NCI-H345 (cell line): ENCODE measurements around the gene HDGFL2.

Experiments
- DNase-seq: peaks from one replicate; lab custom pipeline; 2025; lab: John Stamatoyannopoulos, UW

Gene HDGFL2

DNA sequence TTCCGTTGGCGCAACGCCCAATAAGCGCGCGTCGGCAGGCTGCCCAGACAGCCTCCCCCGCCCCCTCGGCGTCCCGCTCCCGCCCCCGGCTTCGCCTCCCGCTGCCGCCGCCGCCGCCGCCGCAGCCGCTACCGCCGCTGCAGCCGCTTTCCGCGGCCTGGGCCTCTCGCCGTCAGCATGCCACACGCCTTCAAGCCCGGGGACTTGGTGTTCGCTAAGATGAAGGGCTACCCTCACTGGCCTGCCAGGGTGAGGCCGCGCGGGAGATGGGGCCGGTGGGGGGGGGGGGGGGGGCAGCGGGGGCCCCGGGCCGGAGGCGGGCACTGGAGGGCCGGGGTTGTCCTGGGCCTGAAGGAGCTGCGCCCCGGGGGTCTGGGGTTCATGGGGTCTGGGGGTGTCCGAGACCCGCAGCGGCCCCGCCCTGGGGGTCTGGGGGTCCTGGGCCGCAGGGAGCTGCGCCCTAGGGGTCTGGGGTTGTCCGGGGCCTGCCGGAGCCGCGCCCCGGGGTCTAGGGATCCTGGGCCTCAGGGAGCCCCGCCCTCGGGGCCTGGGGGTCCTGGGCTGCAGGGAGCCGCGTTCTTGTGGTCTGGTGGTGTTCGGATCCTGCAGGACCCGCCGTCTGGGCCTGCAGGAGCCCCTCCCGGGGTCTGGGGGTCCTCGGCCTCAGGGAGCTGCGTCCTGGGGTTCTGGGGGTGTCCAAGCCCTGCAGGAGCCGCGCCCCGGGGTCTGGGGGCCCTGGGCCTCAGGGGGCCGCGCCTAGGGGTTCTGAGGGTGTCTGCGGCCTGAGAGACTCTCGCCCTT, at the start of gene HDGFL2:
Gene HDGFL2 (plus strand): TSS at position 124 of the 801 bp plus-strand sequence. CDS start 54 bp downstream, at position 178.
- DNase-seq, result no peak

DNA sequence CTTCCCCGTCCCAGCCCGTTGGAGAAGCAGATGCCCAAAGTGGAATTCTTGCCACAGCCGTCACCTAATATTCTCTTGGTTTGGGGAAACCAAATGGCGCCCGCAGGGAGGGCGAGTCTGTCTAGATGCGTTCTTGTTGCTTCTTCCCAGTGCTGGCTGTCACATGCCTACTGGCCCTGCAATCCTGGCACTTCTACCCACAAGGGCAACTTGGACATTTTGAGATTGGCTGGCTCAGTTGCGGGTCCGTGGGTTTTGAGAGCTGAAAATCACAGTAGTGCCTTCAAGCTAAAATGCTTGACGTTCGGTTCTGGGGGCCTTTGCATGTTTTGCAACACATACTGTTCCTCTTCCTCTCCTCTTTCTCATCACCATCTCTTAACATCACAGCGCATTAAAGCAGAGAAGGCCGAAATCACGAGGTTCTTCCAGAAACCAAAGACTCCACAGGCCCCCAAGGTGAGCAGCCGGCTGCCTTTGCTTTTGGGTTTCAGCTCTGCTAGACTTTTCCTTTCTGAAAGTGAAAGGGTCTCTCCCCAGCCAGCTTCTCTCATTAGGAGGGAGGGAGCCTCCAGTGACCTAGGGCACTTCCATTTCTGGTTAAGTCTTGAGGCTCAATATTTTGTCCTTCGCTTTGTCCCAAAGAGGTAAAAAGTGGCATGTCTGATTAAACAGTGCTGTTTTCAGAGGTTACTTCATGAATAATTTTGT, 48.5 kb upstream of the HDGFL2 start:
- no peak for DNase-seq

DNA sequence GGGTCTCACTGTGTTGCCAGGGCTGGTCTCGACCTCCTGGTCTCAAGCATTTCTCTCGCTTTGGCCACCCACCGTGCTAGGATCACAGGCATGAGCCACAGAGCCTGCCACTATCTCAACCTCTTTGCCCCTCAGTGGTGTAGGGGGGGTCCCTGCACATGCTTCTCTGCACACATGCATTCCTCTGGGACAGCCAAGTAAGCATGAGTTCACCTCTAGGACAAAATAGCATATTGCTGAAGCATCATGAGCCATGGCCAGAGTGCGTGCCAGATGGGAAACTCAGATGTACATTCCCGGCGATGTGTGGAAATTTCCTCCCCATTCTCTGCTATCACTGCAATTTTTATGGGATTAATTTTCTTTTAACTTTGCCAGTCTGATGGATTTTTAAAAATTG, 46.6 kb upstream of the HDGFL2 start:
- DNase-seq, result no peak

DNA sequence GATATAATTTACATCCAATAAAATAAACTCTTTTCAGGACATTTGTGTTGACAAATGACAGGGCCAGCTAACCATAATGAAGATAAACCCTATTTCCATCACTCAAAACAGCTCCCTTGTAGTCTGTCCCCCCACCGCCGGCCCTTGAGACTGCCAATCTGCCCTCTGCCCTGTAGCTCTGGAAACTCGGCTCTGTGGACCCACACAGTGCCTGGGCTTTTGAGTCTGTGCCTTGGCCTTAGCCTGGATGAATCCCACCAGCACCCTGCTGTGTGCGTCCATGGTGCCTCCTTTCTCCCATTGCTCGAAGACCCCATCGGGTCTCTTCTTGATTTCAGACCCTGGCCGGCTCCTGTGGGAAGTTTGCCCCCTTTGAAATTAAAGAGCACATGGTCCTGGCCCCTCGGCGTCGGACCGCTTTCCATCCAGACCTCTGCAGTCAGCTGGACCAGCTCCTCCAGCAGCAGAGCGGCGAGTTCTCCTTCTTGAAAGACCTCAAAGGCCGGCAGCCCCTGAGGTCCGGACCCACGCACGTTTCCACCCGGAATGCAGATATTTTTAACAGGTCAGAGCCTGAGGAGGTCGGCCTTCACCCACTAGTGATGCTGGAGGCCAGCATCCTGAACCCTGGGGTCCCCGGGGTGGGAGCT, 43.6 kb upstream of the HDGFL2 start:
- DNase-seq, result no peak

DNA sequence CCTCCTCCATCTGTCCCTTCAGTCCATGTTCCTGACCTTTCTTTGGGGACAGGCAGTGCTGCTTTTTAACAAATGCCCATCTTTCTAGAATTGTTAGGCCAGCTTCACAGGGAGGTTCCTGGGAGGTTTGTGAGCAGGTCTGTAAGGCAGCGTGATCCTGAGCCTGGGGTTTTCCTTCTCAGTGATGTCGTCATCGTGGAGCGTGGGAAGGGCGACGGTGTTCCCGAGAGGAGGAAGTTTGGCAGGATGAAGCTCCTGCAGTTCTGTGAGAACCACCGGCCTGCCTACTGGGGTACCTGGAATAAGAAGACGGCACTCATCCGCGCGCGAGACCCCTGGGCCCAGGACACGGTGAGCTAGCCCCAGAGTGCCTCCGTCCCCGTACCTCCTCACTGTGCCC, 42.8 kb upstream of the HDGFL2 start:
- DNase-seq, result no peak

DNA sequence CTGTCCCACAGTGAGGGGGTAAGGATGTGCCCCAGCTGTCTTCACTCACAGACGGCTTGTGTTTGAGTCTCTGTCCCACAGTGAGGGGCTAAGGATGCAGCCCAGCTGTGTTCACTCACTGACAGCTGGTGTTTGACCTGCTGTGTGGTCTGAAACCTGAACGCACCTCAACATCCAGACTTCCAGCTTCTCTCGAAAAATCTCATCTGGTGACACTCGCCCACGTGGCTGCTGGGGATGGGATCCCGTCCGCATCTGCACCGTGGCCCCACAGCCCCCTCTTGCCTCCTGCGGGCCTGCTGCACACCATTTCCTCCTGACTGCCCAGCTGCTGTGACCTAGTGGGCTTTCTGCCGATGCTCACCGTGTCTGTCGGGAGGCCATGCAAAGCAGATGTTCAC, 42.3 kb upstream of the HDGFL2 start:
- no peak for DNase-seq

DNA sequence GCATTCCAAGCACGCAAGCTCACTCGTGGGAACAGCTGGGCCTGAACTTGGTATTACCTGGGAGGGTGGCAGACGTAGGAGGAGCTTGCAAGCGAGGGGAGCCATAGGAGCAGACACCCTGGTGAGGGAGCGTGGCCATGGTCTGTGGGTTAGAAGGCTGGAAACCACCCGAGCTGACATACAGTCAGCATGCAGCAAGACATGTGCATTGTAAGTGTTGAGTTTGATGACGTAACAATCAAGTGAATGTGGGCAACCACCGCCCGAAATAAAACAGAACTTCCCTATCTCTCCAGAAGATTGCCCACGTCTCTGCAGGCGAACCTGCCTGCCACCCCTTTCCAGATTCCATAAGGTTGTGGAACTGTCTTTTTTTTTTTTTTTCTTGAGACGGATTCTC, 41.3 kb upstream of the HDGFL2 start:
- no peak for DNase-seq

DNA sequence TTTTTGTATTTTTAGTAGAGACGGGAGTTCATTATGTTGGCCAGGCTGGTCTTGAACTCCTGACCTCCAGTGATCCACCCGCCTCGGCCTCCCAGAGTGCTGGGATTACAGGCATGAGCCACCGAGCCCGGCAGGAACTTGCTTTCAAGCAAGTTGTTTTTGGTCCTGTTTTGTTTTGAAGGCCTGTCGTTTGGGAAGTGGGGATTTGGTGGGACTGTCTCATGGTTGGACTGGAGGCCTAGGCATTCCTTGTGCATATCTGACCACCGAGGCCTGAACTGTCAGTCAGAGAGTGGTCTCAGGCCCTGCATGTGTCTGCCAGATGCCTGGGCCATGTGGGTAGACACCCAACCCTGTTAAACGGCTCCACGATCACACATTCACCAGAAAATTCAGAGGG, 40.8 kb upstream of the HDGFL2 start:
- DNase-seq, result no peak

DNA sequence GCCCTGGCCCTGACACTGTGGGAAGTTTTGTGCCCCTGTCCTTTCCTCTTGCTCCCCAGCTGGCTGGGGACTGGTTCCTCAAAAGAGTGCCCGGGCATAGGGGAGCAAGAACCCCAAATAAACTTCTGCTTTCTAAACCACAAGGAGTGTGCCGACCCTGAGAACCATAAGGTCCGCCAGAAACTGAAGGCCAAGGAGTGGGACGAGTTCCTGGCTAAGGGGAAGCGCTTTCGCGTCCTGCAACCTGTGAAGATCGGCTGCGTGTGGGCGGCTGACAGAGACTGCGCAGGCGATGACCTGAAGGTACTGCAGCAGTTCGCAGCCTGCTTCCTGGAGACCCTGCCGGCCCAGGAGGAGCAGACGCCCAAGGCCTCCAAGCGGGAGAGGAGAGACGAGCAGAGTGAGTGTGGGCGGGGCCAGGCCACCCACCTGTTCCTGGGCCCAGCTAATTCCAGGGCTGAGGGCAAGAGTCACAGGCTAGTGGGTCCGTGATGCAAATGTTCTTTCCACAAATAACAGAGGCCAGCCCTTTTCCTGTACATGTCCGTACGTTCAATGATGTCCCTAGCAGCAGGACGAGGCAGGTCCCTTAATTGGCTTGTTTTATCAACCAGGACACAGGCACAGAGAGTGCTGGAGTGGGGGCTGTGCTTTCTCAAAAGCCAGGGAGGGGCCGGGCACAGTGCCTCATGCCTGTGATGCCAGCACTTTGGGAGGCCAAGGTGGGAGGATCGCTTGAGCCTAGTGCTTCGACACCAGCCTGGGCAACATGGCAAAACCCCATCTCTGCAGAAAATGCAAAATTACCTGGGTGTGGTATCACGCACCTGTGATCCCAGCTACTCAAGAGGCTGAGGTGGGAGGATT, 40.1 kb upstream of the HDGFL2 start:
- DNase-seq, result no peak

DNA sequence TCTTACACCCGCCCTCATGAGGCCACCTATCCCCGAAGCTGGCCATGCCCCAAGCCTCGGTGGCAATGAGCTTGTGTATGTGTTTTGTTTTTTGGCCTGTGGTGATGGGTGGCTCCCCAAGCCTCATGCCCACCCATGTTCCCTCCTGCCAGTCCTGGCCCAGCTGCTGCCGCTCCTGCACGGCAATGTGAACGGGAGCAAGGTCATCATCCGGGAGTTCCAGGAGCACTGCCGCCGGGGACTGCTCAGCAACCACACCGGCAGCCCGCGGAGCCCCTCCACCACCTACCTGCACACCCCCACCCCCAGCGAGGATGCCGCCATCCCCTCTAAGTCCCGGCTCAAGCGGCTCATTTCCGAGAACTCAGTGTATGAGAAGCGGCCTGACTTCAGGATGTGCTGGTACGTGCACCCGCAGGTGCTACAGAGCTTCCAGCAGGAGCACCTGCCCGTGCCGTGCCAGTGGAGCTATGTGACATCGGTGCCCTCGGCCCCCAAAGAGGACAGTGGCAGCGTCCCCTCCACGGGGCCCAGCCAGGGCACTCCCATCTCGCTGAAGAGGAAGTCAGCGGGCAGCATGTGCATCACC, 39.1 kb upstream of the HDGFL2 start:
- DNase-seq, result no peak

DNA sequence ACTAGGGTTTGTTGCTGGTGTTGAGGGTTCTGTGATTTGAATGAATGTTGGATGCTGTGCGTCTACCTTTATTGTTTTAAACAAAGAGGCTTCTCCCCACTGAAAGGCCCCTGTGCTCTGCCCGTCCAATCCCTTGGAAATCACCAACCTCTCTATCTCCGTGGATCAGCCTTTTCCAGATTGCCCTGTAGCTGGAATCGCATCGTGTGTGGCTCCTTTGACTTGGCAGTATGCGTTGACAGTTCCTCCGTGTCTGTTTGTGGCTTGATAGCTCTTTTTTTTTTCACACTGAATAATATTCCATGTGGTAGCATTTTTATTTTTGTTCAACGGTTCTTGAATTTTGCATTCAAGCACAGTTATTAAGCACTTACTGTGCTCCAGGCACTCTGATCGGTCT, 37.7 kb upstream of the HDGFL2 start:
- DNase-seq, result no peak

DNA sequence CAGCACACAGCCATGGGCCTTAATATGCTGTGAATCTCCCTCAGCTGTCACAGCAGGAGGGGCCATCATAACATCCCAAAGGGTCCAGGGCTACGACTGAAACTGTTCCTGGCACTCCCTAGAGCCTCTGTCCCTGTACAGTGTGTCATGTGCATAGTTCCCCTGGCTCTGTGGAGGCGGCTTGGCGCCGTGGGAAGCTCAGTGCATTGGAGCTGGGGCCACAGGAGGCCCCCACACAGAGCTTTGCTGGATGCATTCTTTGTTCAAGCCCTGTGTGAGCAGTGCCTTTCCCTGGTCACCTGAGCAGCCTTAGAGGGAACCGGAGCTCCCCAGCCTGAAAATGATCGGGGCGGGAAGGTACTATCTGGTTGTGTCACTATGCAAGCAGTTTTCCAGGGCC, 35.9 kb upstream of the HDGFL2 start:
- DNase-seq, result no peak

DNA sequence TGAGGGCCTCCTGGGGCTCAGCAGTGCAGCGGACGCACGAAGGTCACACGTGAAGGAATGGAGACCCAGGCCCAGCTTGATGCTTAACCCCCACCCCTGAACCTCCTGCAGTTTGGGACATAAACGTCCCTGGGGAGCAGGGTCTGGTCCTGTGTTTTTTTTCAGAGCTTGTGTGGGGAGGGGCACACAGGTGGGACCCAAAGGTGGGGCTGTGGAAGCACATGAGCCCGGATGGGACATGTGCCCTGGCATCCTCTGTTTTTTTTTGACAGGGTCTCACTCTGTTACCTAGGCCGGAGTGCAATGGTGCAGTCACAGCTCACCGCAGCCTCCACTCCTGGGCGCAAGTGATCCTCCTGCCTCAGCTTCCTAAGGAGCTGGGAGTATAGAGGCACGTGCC, 35.0 kb upstream of the HDGFL2 start:
- DNase-seq, result no peak

DNA sequence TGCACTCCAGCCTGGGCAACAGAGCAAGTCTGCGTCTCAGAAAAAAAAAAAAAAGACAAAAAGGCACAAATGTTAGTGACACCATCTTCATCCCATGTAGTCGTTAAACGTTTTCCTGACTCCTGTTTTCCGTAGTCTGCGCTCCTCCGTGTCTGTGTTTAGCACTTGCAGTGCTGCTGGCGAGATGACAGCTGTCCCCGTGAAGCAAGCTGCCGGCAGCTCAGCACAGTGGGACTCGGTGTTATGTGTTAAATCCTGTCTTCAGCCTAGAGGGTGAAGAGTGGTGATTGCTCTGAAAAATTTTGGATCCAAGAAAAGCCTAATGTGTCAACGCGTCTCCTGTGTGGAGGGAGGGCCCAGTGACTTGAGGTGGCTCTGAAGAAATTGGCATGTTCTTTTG, 32.9 kb upstream of the HDGFL2 start:
- no peak for DNase-seq

DNA sequence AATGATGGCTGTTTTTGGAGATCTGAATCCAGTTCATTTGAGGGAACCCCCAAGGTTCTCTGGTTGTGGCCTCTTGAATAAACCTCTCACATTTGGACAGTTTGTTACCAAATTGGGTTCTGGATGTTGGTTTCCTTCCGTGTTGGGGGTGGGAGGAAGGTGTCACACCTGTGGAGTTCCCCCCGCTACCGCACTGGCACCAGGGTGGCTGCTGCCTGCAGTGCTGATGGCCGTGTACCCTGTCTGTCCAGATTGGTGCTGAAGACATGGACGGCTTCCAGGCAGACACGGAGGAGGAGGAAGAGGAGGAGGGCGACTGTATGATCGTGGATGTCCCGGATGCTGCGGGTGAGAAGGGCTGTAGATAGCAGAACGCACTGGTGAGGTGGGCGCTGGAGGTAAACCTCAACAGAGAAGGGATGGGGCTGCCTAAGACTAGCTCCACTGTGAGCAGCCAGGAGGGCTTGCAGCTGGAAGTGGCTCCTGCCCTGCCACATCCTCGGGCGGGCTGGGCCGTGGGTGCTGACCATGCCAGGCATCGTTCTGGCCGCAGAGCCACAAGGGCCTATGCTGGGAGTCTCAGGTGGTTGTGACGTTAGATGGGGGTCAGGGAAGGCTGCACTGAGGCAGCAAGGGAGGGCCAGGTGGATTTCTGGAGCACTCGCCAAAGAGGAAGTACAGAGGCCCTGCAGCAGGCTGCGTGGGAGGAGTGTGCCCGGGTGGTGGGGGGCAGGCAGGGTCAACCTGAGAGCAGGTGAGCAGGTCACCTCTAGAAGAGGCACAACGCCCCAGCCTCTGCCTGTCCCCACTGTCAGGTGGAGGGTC, 29.9 kb upstream of the HDGFL2 start:
- DNase-seq, result no peak

DNA sequence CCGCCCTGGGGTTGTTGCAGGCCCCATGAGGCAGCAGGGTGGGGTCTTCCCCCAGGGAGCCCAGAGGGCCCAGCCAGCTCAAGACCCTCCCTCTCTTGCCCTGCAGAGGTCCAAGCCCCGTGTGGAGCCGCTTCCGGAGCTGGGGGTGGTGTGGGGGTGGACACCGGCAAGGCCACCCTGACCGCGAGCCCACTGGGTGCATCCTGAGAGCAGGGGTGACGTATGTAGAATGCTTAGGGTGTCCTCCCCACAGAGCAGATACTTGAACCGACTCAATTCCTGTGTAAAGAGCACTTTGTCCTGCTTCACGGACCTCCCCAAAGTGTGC, 29.3 kb upstream of the HDGFL2 start:
- no peak for DNase-seq

DNA sequence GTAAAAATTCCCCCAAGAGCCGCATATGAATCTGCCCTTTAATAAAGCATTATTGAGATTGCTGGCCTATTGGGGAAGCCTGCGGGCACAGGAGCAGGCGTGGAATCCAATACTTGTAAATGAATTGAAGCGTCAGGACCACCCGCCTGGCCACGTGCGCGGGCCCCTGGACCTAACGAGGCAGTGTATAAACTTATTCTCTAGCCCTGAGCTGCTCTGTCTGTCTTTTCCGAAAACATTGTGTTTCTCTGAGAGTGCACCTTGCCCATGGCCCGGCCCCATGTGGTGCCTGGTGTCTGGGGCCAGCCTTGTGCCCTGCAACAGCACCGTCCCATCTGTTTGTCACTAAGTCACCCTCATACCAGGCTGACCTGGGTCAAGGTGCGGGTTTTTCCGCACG, 28.9 kb upstream of the HDGFL2 start:
- no peak for DNase-seq

DNA sequence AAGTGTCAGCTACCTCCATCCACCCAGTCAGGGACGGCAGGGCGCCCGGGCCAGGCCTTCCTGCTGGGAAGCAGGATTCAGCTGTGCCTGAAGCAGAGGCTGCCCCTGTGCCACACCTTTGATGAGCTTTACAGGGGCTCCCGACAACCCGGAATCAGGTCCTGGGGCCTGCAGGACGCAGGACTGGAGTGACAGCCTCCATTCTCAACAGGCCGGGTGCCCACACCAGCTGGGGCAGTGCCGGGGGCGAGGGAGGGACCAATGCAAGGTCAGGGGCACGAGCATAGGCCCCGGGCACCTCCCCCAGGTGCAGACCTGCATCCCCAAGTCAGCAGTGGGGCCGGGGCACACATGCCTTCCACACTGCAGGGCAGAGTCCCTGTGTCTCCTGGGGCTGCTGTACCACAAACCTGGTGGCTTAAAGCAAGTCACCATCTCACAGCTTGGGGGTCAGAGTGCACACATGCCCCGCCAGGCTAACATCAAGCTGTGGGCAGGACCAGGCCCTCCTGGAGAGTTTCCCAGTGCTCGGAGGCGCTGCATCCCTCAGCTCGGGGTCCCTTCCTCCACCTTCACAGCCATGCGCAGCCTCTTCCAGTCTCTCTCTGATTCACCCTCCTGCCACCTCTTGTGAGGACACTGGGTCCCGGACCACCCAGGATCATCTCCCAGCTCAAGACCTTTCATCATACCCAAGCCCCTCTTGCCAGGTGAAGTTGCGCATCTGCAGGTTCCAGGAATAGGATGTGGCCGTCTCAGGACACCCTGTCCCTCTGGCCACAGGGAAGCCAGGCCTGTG, 27.9 kb upstream of the HDGFL2 start:
- DNase-seq, result no peak

DNA sequence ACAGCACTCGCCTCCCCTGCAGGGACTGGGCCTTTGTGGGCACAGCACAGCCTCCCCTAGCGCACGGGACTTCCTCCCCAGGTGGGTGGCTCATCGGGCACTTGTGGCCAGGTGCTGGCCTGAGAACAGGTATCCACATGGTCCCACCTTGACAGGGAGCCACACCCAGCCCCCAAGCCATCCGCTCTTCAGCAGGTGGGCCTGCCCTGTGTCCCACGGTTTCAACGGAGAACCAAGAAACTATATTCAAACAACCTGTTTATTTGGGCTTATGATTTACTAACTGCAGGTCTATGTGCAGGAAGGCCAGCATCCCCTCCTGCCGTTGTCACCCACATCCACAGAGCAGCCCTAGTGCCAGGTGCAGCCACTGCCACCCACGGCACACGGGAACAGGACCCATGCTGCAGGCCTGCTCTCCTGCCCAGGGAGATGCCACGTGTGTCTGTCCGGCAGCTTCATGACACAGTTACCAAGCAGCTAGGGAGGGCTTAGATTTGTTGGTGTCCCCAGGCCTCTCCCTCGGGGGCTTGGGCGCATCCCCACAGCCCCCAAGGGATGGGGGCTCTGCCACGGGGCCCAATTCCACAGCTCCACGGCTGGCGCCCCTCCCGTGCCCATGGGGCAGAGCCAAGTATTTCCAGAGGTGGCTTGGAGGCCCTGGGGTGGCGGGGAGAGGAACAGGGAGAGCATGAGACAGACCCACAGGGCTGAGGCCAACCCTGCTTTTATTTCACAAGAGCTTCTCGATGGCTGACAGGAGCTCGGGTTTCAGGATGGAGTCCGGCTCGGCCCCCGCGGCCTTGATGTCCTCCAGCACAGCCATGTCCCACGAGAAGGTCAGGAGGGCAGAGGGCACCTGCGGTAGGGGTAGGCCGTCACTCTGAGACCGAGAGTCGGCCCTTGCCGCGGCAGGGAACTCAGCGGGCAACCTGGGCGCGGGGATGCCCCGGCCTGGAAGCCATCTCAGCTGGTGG, 27.0 kb upstream of the HDGFL2 start:
- DNase-seq, result no peak
